Measurements from ENCODE around the gene S100A7A.
"Not testable (repeated sequence)": the region's sequence is repeated elsewhere in the genome, so short reads cannot be mapped to it uniquely, and the experiment has no call there.

The S100A7A gene

GRCh38 chr1:153460551-153460950 is 44.2 kb downstream of the S100A7A start, which contains the start of gene S100A7:
TSS of gene S100A7 (minus strand) at chr1:153460651. CDS start at chr1:153459013, 1,638 bp downstream.
- no peaks in the 10 kb centered on the region for H3K79me2 ChIP-seq (ENCODE audit: control insufficient read depth, low read length)
- no peak within 1 kb of the TSS for H3K4me3 ChIP-seq (ENCODE audit: low read length)
- no peaks in the 10 kb centered on the region for H3K9me3 ChIP-seq (ENCODE audit: control insufficient read depth, insufficient read depth, low read length)
- H3K36me3 ChIP-seq (ENCODE audit: control insufficient read depth, low read length): no peaks in the 10 kb centered on the region
- H3K4me1 ChIP-seq (ENCODE audit: control insufficient read depth, low read length): no peaks in the 10 kb centered on the region
- no peak within 1 kb of the TSS for H3K4me2 ChIP-seq (ENCODE audit: low read length)
- H3K27me3 ChIP-seq (ENCODE audit: control insufficient read depth, low read length): no peaks in the 10 kb centered on the region
- H4K20me1 ChIP-seq (ENCODE audit: control insufficient read depth, insufficient read depth, low read depth, low read length): no peaks in the 10 kb centered on the region
- H3K27ac ChIP-seq (ENCODE audit: low read depth, low read length): no peak within 1 kb of the TSS
- TF ChIP-seq CTCF (IDR thresholded peaks at IDR 0.05; ENCODE audit: low read depth, low read length, poor library complexity, severe bottlenecking): no peak
- no peak for TF ChIP-seq EZH2phosphoT487 (IDR thresholded peaks at IDR 0.05; ENCODE audit: borderline replicate concordance, low read length)
- H3F3A ChIP-seq (ENCODE audit: control insufficient read depth, insufficient read depth): no peaks in the 10 kb centered on the region
- no peaks in the 10 kb centered on the region for H3K9me2 ChIP-seq (replicated peaks; ENCODE audit: control insufficient read depth, low read length)

DNA sequence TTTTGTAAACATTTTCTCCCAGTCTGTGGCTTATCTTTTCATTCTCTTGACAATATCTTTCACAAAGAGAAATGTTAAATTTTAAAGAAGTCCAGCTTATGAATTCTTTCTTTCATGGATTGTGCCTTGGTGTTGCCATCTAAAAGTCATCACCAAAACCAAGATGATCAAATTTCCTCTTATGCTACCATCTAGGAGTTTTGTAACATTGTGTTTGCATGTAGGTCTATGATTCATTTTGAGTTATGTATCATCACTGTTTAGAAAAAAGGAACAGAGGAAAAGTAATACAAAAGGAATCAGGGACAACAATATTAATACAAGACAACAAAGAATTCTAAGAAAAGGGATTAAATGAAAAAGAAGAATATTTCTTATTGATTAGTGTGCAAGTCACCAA is 46.4 kb downstream of the S100A7A start:
- H3K4me1 ChIP-seq (ENCODE audit: control insufficient read depth, low read length); H3K27me3 ChIP-seq (ENCODE audit: control insufficient read depth, low read length): not testable (repeated sequence)

DNA sequence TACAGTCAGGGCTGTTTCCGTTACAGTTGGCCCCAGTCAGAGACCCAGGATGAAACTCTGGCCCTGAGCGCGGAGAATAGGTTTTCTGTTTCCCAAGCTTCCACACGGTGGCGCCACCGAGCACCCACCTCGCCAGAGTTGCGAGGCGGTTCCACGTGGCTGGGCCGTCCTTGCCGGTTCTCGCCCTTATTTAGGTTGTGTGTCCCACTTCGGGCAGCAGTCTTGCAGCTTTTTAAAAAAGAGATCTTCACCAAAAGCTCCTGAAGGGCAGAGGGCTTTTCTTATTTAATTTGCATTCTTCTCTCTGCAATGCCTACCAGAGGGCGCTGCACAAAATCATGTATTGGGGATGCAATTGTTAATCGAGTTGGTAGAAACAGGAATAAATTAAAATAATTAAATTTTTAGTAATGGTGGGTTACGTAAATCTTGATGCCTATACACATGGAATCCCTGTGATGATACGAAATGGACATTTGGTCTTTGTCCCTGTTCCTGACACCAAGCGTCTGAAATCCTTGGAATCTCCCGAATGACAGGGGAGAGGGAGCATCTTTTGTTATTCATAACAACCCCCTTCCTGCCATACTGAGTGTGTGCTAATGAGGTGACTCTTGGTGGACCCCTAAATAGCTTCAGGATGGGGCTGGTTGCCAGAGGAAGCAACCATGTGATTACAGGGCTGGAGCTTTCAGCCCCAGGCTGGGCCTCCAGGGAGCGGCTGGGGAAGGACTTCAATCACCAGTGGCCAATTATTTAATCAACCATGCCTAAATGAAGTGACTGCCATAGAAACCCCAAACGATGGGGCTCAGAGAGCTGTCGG is 49.7 kb downstream of the S100A7A start:
- Histone ChIP-seq H3K9me2 (replicated peaks; ENCODE audit: control insufficient read depth, low read length) (no peaks in the 10 kb centered on the region), H3K27me3 (ENCODE audit: control insufficient read depth, low read length) (no peaks in the 10 kb centered on the region), H3K4me3 (ENCODE audit: low read length) (no peak overlapping the region), H3K79me2 (ENCODE audit: control insufficient read depth, low read length) (no peaks in the 10 kb centered on the region), H3K9me3 (ENCODE audit: control insufficient read depth, insufficient read depth, low read length) (no peaks in the 10 kb centered on the region), H3K36me3 (ENCODE audit: control insufficient read depth, low read length) (no peaks in the 10 kb centered on the region), H3K27ac (ENCODE audit: low read depth, low read length) (no peak overlapping the region), H4K20me1 (ENCODE audit: control insufficient read depth, insufficient read depth, low read depth, low read length) (no peaks in the 10 kb centered on the region), H3K4me2 (ENCODE audit: low read length) (no peak overlapping the region), H3F3A (ENCODE audit: control insufficient read depth, insufficient read depth) (no peaks in the 10 kb centered on the region), H3K4me1 (ENCODE audit: control insufficient read depth, low read length) (no peaks in the 10 kb centered on the region)
- peak; percentile 81 for TF ChIP-seq CTCF (IDR thresholded peaks at IDR 0.05; ENCODE audit: low read depth, low read length, poor library complexity, severe bottlenecking)
- TF ChIP-seq EZH2phosphoT487 (IDR thresholded peaks at IDR 0.05; ENCODE audit: borderline replicate concordance, low read length): no peak

More for the DNA sequence above, 46.4 kb downstream of the S100A7A start:
- H3K27ac ChIP-seq (ENCODE audit: low read depth, low read length); H3K4me2 ChIP-seq (ENCODE audit: low read length); H3F3A ChIP-seq (ENCODE audit: control insufficient read depth, insufficient read depth); H3K36me3 ChIP-seq (ENCODE audit: control insufficient read depth, low read length); H4K20me1 ChIP-seq (ENCODE audit: control insufficient read depth, insufficient read depth, low read depth, low read length); H3K9me2 ChIP-seq (replicated peaks; ENCODE audit: control insufficient read depth, low read length); H3K9me3 ChIP-seq (ENCODE audit: control insufficient read depth, insufficient read depth, low read length); H3K79me2 ChIP-seq (ENCODE audit: control insufficient read depth, low read length); H3K4me3 ChIP-seq (ENCODE audit: low read length): not testable (repeated sequence)

DNA sequence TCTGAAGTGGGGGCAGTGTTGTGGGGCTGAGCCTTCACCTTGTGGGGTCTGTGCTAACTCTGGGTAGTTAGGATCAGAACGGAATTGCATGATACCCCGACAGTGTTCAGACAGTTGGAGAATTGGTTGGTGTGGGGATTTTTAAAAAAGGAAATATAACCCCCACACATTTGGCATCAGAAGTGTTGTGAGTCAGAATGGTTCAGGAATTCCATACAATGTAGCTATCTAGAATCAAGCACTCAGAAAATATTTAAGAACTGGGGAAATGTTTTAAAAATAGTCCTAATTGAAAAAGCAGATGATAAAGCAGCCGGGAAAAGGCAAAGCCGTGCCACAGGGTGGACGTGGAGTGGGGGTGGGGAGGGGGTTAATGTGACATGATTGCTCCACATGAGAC is 50.6 kb downstream of the S100A7A start:
- TF ChIP-seq EZH2phosphoT487 (IDR thresholded peaks at IDR 0.05; ENCODE audit: borderline replicate concordance, low read length) (no peak), CTCF (IDR thresholded peaks at IDR 0.05; ENCODE audit: low read depth, low read length, poor library complexity, severe bottlenecking) (no peak)
- no peak overlapping the region for H3K4me2 ChIP-seq (ENCODE audit: low read length)
- H3K4me1 ChIP-seq (ENCODE audit: control insufficient read depth, low read length): no peaks in the 10 kb centered on the region
- no peaks in the 10 kb centered on the region for H4K20me1 ChIP-seq (ENCODE audit: control insufficient read depth, insufficient read depth, low read depth, low read length)
- no peaks in the 10 kb centered on the region for H3K36me3 ChIP-seq (ENCODE audit: control insufficient read depth, low read length)
- H3K9me2 ChIP-seq (replicated peaks; ENCODE audit: control insufficient read depth, low read length): no peaks in the 10 kb centered on the region
- no peaks in the 10 kb centered on the region for H3K27me3 ChIP-seq (ENCODE audit: control insufficient read depth, low read length)
- H3K4me3 ChIP-seq (ENCODE audit: low read length): no peak overlapping the region
- H3K79me2 ChIP-seq (ENCODE audit: control insufficient read depth, low read length): no peaks in the 10 kb centered on the region
- H3K27ac ChIP-seq (ENCODE audit: low read depth, low read length): no peak overlapping the region
- no peaks in the 10 kb centered on the region for H3F3A ChIP-seq (ENCODE audit: control insufficient read depth, insufficient read depth)
- peaks cover 7% of the 10 kb centered on the region; the same call in 1 of the 2 replicates for H3K9me3 ChIP-seq (ENCODE audit: control insufficient read depth, insufficient read depth, low read length)
